Stimulated activated CD4-positive, alpha-beta T cell treated with anti-CD3 and anti-CD28 coated beads, Interleukin-2, amount 100 ng/mL, for 48 hours (primary cell): ENCODE data around the gene SLC23A2.
A peak's percentile ranks its signal among the peaks of the same experiment; 100 is the strongest.
"Not testable (repeated sequence)": the region's sequence is repeated elsewhere in the genome, so short reads cannot be mapped to it uniquely, and the experiment has no call there.

Experiments used
- DNase-seq, 2 donors: peaks; one replicate each; pipeline ENCODE4 v3.0.0-alpha.2; 2020

Gene SLC23A2

GRCh38 chr20:5005326-5005725 lies 4.0 kb upstream of the SLC23A2 start:
- DNase-seq: no peak

GRCh38 chr20:5004825-5005224 lies 3.5 kb upstream of the SLC23A2 start:
- DNase-seq: not testable (repeated sequence)

DNA sequence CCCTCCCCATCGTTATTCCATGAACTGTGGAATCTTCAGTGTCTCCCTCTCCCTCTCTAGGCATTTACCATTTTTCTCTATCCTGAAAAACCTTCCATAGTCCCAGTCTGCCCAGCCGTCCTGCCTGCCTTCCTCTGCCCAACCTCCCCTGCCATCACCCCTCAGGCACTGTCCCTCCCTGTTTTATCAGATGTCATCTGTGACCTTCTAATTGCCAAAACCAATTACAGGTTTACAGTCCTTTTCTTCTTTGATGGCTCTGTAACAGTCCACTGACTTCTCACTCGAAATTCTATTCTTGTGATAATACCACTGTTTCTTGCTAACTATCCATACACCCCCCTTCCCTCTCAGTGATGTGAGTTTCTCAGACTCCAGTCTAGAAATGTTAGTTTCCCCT lies 2.3 kb upstream of the SLC23A2 start:
- no peak for DNase-seq

GRCh38 chr20:5002077-5002413 lies 735 bp upstream of the SLC23A2 start:
- DNase-seq: no peak

DNA sequence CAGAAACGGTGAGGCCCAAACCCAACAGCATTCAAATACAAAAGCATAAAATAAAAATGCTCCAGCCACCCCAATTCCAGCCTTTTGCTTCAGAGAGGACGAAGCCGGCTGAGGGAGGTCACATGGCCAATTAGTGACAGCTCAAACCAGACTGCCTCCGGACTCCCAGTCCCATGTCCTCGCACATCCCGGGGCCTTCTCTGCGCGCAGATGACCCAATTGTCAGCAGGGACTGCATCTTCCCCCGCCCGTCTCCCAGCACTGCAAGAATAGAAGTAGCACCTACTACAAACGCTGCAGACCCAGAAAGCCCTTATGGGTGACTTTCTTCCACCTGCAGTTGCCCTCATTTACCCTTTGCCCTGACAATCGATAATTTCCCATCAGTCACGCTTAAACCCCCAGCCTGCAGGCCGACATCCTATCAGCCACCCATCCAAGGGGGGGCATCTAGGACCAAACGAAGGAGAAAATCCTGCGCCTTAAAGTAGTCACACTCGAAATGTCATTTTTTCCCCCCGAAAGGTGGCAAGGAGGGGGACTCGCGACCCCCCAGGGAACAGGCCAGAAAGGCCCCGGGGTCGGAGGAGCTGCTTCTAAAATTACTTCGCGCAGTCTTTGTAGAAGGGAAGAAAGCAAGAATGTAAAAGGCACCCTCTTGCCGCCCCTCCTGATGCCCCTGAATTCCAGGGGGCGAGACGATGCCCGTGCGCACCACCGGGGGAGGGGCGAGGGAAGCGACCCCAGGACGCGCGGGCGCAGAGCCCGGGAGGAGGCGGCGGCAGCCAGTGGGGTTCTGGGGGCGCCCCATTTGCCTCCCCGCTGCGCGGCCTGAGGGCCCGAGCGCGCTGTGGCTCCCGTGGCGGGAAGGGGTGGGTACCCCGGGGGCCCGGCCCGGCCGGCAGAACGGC lies 792 bp downstream of the SLC23A2 start:
- no peak for DNase-seq

DNA sequence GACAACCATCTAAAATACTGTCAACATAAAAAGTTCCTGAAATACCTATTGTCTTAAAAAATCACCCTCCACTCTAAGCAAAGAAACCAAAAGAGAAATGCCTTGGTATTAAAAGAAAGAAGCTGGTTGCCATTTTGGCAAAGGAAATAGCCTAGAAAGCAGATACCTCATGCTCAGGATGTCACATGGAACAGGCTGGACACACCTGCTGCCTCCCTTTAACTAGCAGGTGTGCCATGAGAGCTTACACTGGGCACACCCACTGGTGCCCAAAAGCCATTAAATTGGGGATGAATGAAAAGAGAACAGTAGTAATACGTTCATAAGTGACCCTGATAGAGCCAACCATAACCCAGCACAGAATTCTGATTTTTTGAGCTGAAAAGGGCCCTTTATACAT lies 1.5 kb downstream of the SLC23A2 start:
- no peak for DNase-seq

DNA sequence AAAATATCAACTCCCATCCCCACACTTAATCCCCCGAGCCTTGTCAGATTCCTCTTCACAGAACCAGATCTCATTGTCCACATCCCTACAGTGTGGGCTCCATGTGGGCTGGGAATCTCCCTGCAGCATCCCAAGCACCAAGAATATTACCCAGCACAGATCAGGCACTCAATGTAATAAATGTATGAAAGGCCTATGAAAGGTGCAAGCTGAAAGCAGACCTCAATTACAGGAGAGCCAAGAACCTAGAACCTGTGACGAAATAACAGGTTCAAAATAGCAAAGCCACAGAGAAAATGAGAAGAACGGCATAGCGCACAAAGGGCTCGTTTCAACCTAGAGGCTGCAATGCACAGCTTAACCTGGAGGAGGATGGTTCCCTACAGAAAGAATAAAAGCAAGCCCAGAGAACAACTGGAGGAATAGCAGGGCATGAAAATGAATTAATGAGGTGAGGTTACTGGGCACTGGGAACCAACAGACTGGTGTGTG lies 3.1 kb downstream of the SLC23A2 start:
- no peak for DNase-seq

GRCh38 chr20:4997222-4997621 lies 4.1 kb downstream of the SLC23A2 start:
- no peak for DNase-seq

GRCh38 chr20:4989570-4989969 lies 11.7 kb downstream of the SLC23A2 start:
- DNase-seq: no peak

GRCh38 chr20:4987130-4987529 lies 14.2 kb downstream of the SLC23A2 start:
- DNase-seq: no peak

DNA sequence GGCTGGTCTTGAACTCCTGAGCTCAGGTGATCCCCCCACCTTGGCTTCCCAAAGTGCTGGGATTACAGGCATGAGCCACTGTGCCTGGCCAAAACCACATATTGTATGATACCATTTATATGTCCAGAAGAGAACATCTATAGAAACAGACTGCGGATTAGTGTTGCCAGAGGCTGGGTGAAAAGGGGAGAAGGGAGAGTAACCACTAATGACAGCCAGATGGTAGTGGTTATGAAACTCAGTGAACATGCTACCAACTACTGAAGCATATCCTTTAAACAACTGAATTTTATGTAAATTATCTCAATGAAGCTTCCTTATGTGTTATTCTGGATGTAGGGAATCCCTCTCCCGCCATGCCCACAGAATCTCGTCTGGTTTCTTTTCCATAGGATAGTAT lies 15.7 kb downstream of the SLC23A2 start:
- DNase-seq: no peak

DNA sequence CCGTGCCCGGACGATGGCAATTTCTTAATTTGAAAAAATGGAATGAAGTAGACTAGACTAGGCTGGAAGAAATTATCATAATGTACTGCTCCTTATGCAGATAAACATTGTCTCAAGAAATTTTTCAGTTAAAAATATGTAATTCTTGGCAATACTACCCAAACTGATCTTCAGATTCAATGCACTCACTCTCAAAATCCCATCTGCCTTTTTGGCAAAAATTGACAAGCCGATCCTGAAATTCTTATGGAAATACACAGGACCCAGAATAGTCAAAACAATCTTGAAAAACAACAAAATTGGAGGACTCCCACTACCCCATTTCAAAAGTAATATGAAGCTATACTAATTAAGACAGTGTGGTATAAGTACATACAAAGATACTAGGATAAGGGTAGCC lies 19.0 kb downstream of the SLC23A2 start:
- no peak for DNase-seq

DNA sequence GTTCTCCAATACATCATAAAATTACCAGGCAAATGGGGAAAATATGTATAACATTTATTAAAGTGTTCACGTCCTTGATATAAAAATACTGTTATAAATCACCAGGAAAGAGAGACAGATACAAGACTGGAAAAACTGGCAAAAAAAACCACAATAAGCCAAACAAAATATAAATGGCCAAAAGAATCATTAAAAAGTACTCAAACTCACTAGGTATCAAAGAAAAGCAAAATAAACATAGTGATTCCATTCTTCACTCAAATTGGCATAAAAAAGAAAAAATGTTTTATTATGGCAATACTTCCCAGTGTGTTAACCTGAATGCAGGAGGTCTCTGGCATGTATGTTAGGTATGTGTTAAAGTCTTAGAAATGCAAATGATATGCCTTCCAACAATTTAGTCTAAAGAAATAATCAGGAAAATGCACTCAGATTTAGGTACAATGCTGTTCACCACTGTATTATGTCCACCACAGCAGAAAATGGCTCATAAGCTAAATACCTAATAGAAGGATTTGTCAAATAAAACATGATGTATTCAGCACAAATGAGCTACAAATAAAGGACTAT lies 21.4 kb downstream of the SLC23A2 start:
- DNase-seq: no peak

DNA sequence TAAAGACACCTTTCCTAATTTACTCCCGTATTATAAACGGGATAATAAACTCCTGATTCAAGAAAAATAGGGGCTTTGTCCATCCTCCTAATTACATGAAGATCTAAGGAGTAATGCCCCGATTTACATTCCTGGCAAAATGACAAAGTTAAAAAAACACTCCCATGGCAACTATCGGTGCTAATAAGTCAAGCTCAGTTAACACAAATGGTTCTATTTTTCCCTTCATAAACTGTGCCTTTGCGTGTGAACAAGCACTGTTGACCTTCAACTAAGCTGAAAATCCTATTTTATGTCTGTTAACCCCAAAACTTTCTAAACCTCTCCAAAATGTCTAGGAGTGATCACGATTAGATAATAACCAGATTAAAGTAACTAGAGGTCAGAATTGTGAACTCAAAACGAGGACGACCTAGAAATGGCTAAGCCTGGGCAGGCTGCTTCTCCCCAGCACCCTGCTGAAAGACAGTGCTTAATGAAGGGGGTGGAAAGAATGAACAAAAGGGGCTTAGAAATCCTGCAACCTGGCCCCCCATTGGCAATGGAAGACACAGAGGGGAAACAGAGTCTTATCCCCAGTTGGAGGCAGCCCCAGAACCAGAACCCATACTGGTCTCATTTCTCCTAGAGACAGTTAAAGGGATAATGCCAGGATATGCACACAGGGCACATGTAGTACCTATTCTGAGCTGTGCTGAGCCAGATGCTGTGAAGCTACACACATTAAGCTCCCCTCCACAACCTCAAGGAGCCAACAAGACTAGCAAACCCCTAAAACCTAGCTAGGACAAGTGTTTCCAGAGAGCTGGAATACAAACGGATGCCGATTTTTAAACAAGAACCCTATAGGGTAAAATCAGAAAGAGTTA lies 23.0 kb downstream of the SLC23A2 start:
- DNase-seq: no peak

GRCh38 chr20:4976014-4976413 lies 25.3 kb downstream of the SLC23A2 start:
- DNase-seq: not testable (repeated sequence)

DNA sequence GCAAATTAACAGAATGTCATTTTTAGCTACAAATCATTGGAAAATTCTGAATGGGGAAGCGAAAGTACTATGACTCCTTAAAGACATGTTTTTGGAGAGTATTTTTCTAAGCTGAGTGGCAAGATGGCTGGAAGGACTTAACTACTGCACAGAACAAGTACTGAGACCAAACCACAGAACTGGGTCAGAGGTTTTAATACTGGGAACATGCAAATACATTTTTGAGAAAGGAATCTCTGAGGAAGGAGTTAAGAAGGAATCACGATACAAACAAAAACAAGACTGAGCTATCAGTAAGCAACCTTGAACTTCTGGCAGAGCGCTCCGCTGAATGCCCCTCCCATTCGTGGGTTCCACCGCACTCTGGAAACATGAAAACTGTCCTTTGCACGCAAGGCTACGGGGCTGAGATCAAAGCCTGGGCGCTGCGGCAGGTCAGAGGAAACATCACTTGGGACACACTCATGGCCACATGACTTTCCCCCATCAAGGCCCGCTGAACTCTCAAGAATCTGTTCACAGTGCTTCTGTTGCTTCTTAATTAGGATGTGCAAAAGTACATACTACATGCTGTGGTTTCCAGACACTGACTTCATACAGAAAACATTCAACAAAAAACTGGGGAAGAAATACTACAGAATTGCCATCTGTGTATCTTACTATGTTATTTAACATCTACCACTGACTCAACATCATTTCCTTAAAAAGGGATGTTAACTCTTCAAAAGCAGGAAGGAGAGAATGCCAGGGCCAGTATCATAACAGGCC lies 27.8 kb downstream of the SLC23A2 start:
- DNase-seq: peak in 1 of 2 donors; percentile 24

DNA sequence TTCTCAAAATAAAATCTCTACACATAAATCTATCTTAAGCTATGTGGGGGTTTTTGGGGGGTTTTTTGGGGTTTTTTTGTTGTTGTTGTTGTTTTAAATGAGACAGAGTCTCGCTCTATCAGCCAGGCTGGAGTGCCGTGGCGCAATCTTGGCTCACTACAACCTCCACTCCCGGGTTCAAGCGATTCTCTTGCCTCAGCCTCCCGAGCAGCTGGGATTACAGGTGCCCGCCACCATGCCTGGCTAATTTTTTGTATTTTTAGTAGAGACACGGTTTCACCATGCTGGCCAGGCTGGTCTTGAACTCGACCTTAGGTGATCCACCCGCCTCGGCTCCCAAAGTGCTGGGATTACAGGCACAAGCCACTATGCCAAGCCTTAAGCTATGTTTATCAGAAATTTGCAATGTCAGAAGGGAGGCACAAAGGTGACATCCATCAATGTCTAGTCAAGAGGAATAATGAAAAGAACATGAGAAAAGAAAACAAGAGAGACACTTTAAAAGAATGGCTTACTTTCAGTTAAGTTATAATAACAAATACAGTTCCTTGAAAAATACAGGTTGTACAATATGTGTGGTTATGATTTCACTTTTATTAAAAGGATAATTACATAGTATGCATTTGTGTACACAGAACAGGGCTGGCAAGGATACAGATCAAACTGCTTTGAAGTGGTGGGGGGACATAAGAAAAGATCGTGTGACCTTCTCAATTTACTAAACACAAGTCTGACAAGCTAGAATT lies 28.6 kb downstream of the SLC23A2 start:
- no peak for DNase-seq

- no peak for DNase-seq
These were observed 30.2 kb downstream of the SLC23A2 start for GRCh38 chr20:4971064-4971463.

- no peak for DNase-seq
These were observed 33.4 kb downstream of the SLC23A2 start for GRCh38 chr20:4967752-4968477.

- no peak for DNase-seq
These were observed 34.2 kb downstream of the SLC23A2 start for GRCh38 chr20:4966826-4967751.
